HepG2 (cell line): Measurements from ENCODE around the gene CAMK2D. TPM values are rescaled to one million over a fixed set of nuclear protein-coding genes. Genes with fewer than 3 reads are reported as not detected.

Experiments
- ATAC-seq: fragments of 200-7000 bp; cut with Tn5 transposase; 3 replicates; pipeline ENCODE4 v1.9.1; 2020; ENCODE audit warnings: mild to moderate bottlenecking, moderate library complexity
- BruUV-seq: library from RNA; stranded (reverse); fragments of 400-500 nt; replicated peaks from 2 replicates; lab custom pipeline; 2021; lab: Mats Ljungman, UMichigan
- CTCF ChIA-PET: fragments of 300-600 bp; formaldehyde crosslinking; extraction: SDS; loops from one replicate; lab custom pipeline; 2021; ENCODE audit warnings: low total read pairs, inconsistent platforms, low intra/inter-chr PET ratio; lab: Yijun Ruan, JAX
- POLR2A ChIA-PET: fragments of 350-600 bp; sonication (Branson Sonifier 250); formaldehyde crosslinking; loops from one replicate; lab custom pipeline; 2020; ENCODE audit warnings: antibody characterized with exemption, inconsistent platforms; lab: Yijun Ruan, JAX
- DNase-seq: peaks from one replicate; pipeline ENCODE4 v3.0.0-alpha.2; 2015; ENCODE audit warnings: low spot score
- FAIRE-seq: peaks from 3 replicates; lab custom pipeline; 2011; peaks lifted over from hg19 to GRCh38; lab: Jason Lieb, UNC
- H2AFZ ChIP-seq: one replicate; pipeline ENCODE4 v1.6.1; 2011; ENCODE audit warnings: low read length, inconsistent platforms
- H3K27ac ChIP-seq: fragments of 300-600 bp; 3 replicates; pipeline ENCODE4 v1.8.0; 2011; ENCODE audit warnings: mixed run types, mild to moderate bottlenecking, mixed read lengths, low read length, inconsistent platforms; ENCODE audit not compliant: insufficient read depth; ENCODE audit errors: extremely low read length
- H3K27me3 ChIP-seq, 2 experiments: fragments of 200-600 bp in 1 of 2; 2 replicates in 1 of 2; 3 replicates in 1 of 2; pipeline versions ENCODE4 v1.6.0 to v1.8.0; 2011; ENCODE audit warnings: low read length in 2 of 2, mild to moderate bottlenecking in 2 of 2, moderate library complexity in 2 of 2, inconsistent platforms in 1 of 2; ENCODE audit not compliant: insufficient read depth in 2 of 2, control insufficient read depth in 1 of 2
- H3K36me3 ChIP-seq, 2 experiments: fragments of 200-600 bp in 1 of 2; replicated peaks in 1 of 2; 2 replicates in 1 of 2; 3 replicates in 1 of 2; pipeline versions ENCODE4 v1.5.1 to v1.8.0; 2011; ENCODE audit warnings: low read length in 2 of 2, inconsistent platforms in 1 of 2; ENCODE audit not compliant: insufficient read depth in 2 of 2, control insufficient read depth in 1 of 2
- H3K4me1 ChIP-seq: 2 replicates; pipeline ENCODE4 v1.5.1; 2012; ENCODE audit warnings: low read length, inconsistent platforms; ENCODE audit not compliant: insufficient read depth
- H3K4me2 ChIP-seq: 2 replicates; pipeline ENCODE4 v1.6.0; 2011; ENCODE audit warnings: low read depth, low read length, inconsistent platforms
- H3K4me3 ChIP-seq, 3 experiments: fragments of 200-600 bp in 1 of 3; sonication (generic), shearing (Covaris generic) in 1 of 3; replicated peaks in 1 of 3; 2 replicates each; pipeline ENCODE4 v1.5.1; 2011 to 2016; ENCODE audit warnings: low read length in 3 of 3, inconsistent platforms in 2 of 3, low read depth in 2 of 3, mild to moderate bottlenecking in 2 of 3, control low read depth in 1 of 3, mixed read lengths in 1 of 3; ENCODE audit not compliant: insufficient read depth in 1 of 3
- H3K79me2 ChIP-seq: one replicate; pipeline ENCODE4 v1.6.1; 2011; ENCODE audit warnings: low read length, inconsistent platforms; ENCODE audit not compliant: insufficient read depth
- H3K9ac ChIP-seq: 2 replicates; pipeline ENCODE4 v1.6.0; 2011; ENCODE audit warnings: mild to moderate bottlenecking, low read depth, low read length, inconsistent platforms; ENCODE audit not compliant: insufficient read depth
- H3K9me3 ChIP-seq: 2 replicates; pipeline ENCODE4 v1.5.1; 2012; ENCODE audit warnings: mild to moderate bottlenecking, low read length
- H4K20me1 ChIP-seq: 2 replicates; pipeline ENCODE4 v1.6.0; 2011; ENCODE audit warnings: inconsistent platforms, mild to moderate bottlenecking, low read length, moderate library complexity; ENCODE audit not compliant: insufficient read depth
- HDAC2 ChIP-seq: sonication (generic); formaldehyde crosslinking; IDR thresholded peaks from 2 replicates; pipeline ENCODE4 v1.4.0; 2020; ENCODE audit warnings: missing genetic modification reagents
- HIVEP1 ChIP-seq: sonication (generic); formaldehyde crosslinking; IDR thresholded peaks from 2 replicates; pipeline ENCODE4 v1.4.0; 2020; ENCODE audit warnings: mild to moderate bottlenecking, missing genetic modification reagents
- HOXD1 ChIP-seq: sonication (generic); formaldehyde crosslinking; IDR thresholded peaks from 2 replicates; pipeline ENCODE4 v1.5.0; 2020; ENCODE audit warnings: missing genetic modification reagents
- MEIS1 ChIP-seq: sonication (generic); formaldehyde crosslinking; IDR thresholded peaks from 2 replicates; pipeline ENCODE4 v1.9.0; 2021; ENCODE audit warnings: mild to moderate bottlenecking, missing genetic modification reagents, moderate library complexity, borderline replicate concordance
- RAD51 ChIP-seq: fragments of 450-650 bp; IDR thresholded peaks from 2 replicates; pipeline ENCODE4 v1.6.1; 2016; ENCODE audit warnings: borderline replicate concordance
- REPIN1 ChIP-seq: sonication (generic); formaldehyde crosslinking; IDR thresholded peaks from 2 replicates; pipeline ENCODE4 v1.8.0; 2022; ENCODE audit warnings: missing genetic modification reagents, low read depth, mild to moderate bottlenecking, borderline replicate concordance
- STAG1 ChIP-seq: sonication (generic); formaldehyde crosslinking; IDR thresholded peaks from 2 replicates; pipeline ENCODE4 v1.4.0; 2020; ENCODE audit warnings: missing genetic modification reagents
- TMF1 ChIP-seq: sonication (generic); formaldehyde crosslinking; IDR thresholded peaks from 2 replicates; pipeline ENCODE4 v1.8.1; 2022; ENCODE audit warnings: low read depth, missing genetic modification reagents
- TP53 ChIP-seq: sonication (generic); formaldehyde crosslinking; conservative IDR thresholded peaks from 2 replicates; pipeline ENCODE4 v1.4.0; 2020; ENCODE audit warnings: missing genetic modification reagents
- YEATS2 ChIP-seq: sonication (generic); formaldehyde crosslinking; IDR thresholded peaks from 2 replicates; pipeline ENCODE4 v1.4.0; 2020; ENCODE audit warnings: missing genetic modification reagents, borderline replicate concordance
- ZFP82 ChIP-seq: sonication (generic); formaldehyde crosslinking; IDR thresholded peaks from 2 replicates; pipeline ENCODE4 v1.5.1; 2020; ENCODE audit warnings: mild to moderate bottlenecking, missing genetic modification reagents, borderline replicate concordance
- ZNF432 ChIP-seq: sonication (generic); formaldehyde crosslinking; IDR thresholded peaks from 2 replicates; pipeline ENCODE4 v1.5.0; 2020; ENCODE audit warnings: missing genetic modification reagents, mild to moderate bottlenecking, borderline replicate concordance
- ZNF652 ChIP-seq: IDR thresholded peaks from 2 replicates; pipeline ENCODE4 v1.6.1; 2016; ENCODE audit warnings: low read depth, borderline replicate concordance
- ZNF75D ChIP-seq: sonication (generic); formaldehyde crosslinking; IDR thresholded peaks from 2 replicates; pipeline ENCODE4 v1.8.1; 2023; ENCODE audit warnings: missing genetic modification reagents, mild to moderate bottlenecking, borderline replicate concordance
- WGBS: methylation state at CpG from one replicate; pipeline ENCODE4 v1.1.6; 2017; ENCODE audit warnings: low lambda C conversion rate; 5-methylcytosine and 5-hydroxymethylcytosine counted together
- in situ Hi-C: cut with HindIII; loops from 2 replicates; pipeline ENCODE4 v1.10.0; 2017; ENCODE audit warnings: low pct_unique_long_range_greater_than_20kb; ENCODE audit not compliant: extremely low pct_ligation_motif_present
- intact Hi-C: fragments of 100-400 bp; cut with micrococcal nuclease; formaldehyde crosslinking; loops from one replicate; pipeline ENCODE4 v1.10.0; 2022; ENCODE audit not compliant: unreplicated experiment
- polyA plus RNA-seq, 8 experiments: library from polyadenylated mRNA; depleted of rRNA in 3 of 8; stranded (reverse) in 7 of 8; unstranded in 1 of 8; fragments of >200 nt; fragmentation: Illumina TruSeq in 4 of 8; extraction: Trizol in 4 of 8; gene quantifications; 2 replicates each; pipeline versions ENCODE4 v1.2.1 to v1.2.3, GENCODE V29; 2011 to 2016; ENCODE audit warnings: low read depth in 4 of 8, missing spikeins in 1 of 8, mixed read lengths in 1 of 8; ENCODE audit not compliant: insufficient read depth in 1 of 8
- total RNA-seq, 5 experiments: library from RNA; depleted of rRNA; stranded (reverse); fragments of >200 nt; fragmentation: Illumina TruSeq; extraction: Trizol; gene quantifications; 2 replicates each; pipeline ENCODE4 v1.2.3, GENCODE V29; 2016; ENCODE audit warnings: low read depth in 1 of 5
- TF ChIP-seq, protein P1 (sequence below): IDR thresholded peaks from 2 replicates; pipeline ENCODE4 v1.6.1; 2016
- TF ChIP-seq, protein P2 (sequence below): sonication (generic); formaldehyde crosslinking; conservative IDR thresholded peaks from 2 replicates; pipeline ENCODE4 v1.8.1; 2023; ENCODE audit warnings: missing genetic modification reagents

CAMK2D gene
- total and polyA plus RNA-seq, 2 of the 13 experiments (the other 11 are each of a cell fraction or from before 2014, with no cell fraction given): 18.0 to 65.4 TPM

DNA sequence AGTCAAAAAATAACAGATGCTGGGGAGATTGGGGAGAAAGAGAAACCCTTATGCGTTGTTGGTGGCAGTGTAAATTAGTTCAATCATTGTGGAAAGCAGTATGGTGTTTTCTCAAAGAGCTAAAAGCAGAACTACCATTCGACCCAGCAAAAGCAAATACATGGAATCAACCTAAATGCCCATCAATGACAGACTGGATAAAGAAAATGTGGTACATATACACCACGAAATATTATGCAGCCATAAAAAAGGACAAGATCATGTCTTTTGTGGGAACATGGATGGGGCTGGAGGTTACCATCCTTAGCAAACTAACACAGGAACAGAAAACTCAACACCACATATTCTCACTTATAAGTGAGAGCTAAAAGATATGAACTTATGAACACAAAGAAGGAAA lies 188.9 kb downstream of the CAMK2D start:
- no peak for FAIRE-seq
- CTCF ChIA-PET: no interaction called here
- WGBS: 95% methylated on average over 3 of the region's 3 CpGs

More for the DNA sequence above, 188.9 kb downstream of the CAMK2D start:
- no peak overlapping the region for H3K4me2 ChIP-seq
- H3K9ac ChIP-seq: no peak overlapping the region
- no peaks in the 10 kb centered on the region for H3K36me3 ChIP-seq
- H2AFZ ChIP-seq: no peak overlapping the region
- in situ Hi-C loops (no loop called here), intact Hi-C loops (no loop called here)
- no peak for DNase-seq
- no peaks in the 10 kb centered on the region for H3K27me3 ChIP-seq
- ATAC-seq: no peak
- H3K27ac ChIP-seq: no peak overlapping the region
- TF ChIP-seq ZFP82 (CRISPR knock-in tag) (no peak), TP53 (CRISPR knock-in tag) (no peak), HIVEP1 (CRISPR knock-in tag) (no peak), MEIS1 (CRISPR knock-in tag) (no peak), REPIN1 (CRISPR knock-in tag) (no peak), STAG1 (CRISPR knock-in tag) (no peak), HDAC2 (CRISPR knock-in tag) (no peak), ZNF75D (CRISPR knock-in tag) (no peak), HOXD1 (CRISPR knock-in tag) (no peak), RAD51 (no peak), YEATS2 (CRISPR knock-in tag) (no peak), ZNF652 (CRISPR knock-in tag) (no peak), TMF1 (CRISPR knock-in tag) (no peak), ZNF432 (CRISPR knock-in tag) (no peak)
- TF ChIP-seq, protein P1, sequence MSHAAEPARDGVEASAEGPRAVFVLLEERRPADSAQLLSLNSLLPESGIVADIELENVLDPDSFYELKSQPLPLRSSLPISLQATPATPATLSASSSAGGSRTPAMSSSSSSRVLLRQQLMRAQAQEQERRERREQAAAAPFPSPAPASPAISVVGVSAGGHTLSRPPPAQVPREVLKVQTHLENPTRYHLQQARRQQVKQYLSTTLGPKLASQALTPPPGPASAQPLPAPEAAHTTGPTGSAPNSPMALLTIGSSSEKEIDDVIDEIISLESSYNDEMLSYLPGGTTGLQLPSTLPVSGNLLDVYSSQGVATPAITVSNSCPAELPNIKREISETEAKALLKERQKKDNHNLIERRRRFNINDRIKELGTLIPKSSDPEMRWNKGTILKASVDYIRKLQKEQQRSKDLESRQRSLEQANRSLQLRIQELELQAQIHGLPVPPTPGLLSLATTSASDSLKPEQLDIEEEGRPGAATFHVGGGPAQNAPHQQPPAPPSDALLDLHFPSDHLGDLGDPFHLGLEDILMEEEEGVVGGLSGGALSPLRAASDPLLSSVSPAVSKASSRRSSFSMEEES (CRISPR knock-in tag): no peak
- TF ChIP-seq, protein P2, sequence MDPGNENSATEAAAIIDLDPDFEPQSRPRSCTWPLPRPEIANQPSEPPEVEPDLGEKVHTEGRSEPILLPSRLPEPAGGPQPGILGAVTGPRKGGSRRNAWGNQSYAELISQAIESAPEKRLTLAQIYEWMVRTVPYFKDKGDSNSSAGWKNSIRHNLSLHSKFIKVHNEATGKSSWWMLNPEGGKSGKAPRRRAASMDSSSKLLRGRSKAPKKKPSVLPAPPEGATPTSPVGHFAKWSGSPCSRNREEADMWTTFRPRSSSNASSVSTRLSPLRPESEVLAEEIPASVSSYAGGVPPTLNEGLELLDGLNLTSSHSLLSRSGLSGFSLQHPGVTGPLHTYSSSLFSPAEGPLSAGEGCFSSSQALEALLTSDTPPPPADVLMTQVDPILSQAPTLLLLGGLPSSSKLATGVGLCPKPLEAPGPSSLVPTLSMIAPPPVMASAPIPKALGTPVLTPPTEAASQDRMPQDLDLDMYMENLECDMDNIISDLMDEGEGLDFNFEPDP: no peak
- BruUV-seq: no TSS peak
- no peaks in the 10 kb centered on the region for H4K20me1 ChIP-seq
- H3K4me3 ChIP-seq: no peak overlapping the region
- H3K4me1 ChIP-seq: no peaks in the 10 kb centered on the region
- POLR2A ChIA-PET: no interaction called here
- no peaks in the 10 kb centered on the region for H3K9me3 ChIP-seq
- H3K79me2 ChIP-seq: no peaks in the 10 kb centered on the region
